Activated gamma-delta T cell treated with Interleukin-2 at 50 U/mL for 16 hours (primary cell): ENCODE measurements around the gene CAMSAP3.

ENCODE experiments used
- DNase-seq: peaks from one replicate; pipeline ENCODE4 v3.0.0-alpha.2; 2020

The CAMSAP3 gene

DNA sequence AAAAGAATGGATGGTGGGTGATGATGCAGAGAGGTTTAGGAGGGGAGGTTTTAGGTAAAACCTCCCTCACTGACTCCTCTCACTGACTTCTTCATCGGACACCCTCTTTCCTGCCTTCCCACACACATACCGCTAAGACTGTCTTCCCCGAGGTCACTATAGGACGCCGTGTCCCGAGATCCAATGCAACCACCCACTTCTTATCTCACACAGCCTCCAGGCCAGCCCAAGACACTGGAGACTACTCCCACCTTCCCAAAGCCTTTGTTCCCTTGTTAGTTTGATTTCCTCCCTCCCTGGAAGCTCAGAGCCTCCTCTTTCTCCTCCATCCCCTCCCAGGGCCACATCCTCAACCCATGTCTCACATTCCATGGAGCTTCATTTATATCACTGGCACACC, 16.5 kb upstream of the CAMSAP3 start:
- DNase-seq, result no peak

DNA sequence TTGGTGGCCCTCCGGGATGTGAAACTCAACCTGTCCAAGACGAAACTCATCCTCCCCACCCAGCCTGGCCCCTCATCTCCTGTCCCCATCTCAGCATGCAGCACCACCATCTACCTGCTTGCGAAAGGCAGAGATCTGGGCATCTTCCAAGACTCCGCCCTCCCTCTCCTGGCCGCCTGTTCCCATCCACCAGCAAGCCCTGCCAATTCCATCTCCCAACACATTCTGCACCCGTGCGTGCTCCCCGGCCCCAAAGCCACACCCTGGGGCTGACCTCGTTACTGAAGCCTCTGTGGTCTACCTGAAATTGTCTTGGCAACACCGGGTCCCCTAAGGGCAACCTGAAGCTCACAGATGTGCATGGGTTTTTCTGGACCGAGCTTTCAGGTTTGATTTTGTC, 13.2 kb upstream of the CAMSAP3 start:
- DNase-seq, result no peak

DNA sequence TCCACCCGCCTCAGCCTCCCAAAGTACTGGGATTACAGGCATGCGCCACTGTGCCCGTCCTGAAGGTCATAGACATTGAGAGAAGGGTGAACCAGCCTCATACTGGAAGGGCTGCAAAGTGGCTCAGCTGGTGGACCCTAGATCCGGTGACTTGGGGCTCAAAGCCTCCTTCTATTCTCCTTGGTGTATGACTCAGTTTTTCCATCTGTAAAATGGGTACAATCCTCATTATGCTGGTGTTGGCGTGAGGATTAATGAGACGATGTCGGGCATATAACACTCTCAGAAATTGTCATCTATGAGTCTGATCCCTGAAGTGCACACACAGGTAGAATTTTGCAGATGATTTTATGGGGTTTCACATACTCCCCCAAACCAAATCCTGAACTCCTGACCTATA, 5.8 kb upstream of the CAMSAP3 start:
- no peak for DNase-seq

DNA sequence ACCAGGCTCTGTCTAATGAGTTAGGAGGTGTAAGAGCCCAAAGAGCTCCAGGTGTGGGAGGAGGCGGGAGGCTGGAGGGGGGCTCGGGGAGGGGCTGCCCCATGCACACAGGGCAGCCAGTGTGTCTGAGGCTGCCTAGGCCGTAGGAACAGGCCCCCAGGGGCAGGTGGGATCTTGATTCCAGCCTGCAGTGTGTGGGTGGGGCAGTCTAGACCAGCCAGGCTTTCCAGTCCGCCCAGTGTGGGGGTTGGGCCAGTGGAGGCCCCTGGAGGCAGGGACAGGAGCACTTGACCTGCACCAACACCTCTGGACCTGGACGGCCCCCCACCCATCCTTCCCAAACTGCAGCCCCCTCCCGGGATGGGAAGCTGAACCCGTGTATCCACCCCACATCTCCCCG, 5.4 kb upstream of the CAMSAP3 start:
- no peak for DNase-seq

DNA sequence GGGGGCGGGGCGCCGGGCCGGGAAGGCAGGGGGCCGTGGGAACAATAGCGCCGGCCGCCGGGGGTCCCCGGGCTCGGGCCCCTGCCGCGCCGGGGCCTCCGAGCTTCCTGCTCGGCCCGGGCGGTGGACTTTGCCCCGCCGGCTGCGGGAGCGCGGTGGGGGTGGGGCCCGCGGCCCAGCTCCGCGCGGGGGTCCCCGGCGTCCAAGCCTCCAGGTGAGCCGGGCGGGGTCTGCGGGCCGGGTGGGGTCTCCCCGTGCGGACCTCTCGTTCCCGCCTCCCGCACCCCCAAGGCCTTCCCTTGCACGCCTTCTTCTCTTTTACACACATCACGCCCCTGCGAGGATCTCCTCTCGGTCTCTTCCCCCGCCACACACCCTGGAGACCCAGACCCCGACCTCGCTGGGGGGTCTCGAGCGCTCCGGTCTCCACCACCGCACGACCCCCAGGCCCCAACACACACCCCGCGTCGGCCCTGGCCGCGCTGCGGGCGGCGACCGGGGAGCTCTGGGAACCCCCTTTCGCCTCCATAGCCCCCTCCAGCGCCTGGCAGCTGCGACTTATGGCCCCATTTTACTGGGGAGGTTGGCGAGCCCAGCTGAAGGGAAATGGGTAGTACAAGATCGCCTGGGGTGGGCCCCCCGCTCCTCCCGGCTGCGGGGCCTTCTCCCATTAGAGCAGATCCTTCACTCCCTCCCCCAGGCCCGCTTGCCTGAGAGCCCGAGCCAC, 711 bp downstream of the CAMSAP3 start:
- no peak for DNase-seq

DNA sequence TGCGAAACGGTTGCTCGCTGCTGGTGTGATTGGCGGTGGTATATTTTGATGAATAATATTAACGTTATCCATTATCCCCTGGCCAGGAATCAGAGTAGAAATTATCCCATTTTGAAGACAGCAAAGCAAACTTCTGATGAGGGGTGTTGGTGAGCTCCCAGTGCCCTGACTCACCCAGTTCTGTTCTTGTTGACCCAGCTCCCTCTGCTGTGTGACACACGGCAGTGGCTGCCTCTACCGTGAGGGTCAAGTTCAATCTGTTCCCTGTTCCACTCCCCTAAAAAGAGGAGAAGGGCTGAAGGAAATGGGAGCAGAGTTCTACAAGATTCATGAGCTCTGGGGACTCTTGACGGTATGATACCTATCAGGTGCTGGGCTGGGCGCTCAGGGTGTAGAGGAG, 2.0 kb downstream of the CAMSAP3 start:
- no peak for DNase-seq

DNA sequence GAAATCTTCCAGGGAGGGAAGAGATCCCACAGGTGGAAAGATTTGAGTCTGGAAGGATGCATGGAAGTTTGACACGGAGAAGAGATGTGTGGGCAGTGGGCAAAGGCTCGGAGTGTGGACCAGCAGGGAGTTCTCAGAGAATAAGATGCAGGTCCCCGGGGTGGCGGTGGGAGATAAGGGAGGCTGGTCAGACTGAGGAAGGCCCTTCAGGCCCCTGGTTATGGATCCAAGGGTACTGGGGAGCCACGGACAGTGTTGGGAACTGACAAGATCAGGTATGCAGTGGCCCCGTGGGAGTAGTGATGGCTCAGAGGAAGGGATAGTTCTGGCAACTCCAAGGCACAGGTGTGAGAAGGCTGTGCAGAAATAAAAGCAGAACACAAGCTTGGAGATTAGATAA, 2.5 kb downstream of the CAMSAP3 start:
- DNase-seq, result no peak

DNA sequence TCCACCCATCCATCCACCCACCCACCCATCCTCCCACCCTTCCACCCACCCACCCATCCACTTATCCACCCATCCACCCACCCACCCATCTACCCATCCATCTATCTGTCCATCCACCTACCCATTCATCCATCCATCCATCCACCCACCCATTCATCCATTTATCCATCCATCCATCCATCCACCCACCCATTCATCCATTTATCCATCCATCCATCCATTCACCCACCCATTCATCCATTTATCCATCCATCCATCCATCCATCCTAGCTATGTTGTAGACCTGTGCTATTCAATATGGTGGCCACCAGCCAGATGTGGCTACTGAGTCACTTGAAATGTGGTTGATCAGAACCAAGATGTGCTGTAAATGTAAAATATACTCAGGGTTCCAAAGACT, 5.1 kb downstream of the CAMSAP3 start:
- no peak for DNase-seq

DNA sequence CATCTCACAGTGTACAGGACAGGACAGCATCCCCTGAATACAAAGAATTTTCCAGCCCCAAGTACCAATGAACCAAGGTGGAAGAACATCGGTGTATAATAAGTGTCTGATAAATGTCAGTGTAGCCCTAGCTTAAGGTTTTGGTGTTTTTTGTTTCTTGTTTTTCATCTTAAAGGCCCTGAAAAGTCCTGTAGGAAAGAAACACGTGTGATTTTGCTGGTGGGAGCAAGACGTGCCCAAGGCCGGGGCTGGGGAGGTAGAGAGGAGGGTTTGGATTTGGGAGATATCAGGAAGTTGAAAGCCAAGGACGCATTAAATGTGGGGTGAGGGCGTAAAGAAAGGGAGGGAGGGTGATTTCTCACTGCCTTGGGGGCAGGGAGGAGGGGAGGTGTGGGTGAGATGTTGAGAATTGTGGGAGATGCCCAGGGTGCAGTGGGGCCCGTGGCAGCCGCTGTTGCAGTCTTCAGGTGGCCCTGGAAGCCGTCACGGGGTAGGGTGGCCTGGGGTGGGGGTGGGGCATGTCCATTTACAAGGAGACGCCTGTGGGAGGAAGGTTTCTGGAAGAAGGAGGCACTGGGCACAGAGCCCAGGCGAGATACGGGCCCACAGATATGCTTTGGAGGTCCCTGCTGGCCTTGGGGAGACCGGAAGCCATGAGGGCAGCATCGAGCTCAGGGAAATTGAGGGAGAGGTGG, 6.7 kb downstream of the CAMSAP3 start:
- DNase-seq, result no peak

DNA sequence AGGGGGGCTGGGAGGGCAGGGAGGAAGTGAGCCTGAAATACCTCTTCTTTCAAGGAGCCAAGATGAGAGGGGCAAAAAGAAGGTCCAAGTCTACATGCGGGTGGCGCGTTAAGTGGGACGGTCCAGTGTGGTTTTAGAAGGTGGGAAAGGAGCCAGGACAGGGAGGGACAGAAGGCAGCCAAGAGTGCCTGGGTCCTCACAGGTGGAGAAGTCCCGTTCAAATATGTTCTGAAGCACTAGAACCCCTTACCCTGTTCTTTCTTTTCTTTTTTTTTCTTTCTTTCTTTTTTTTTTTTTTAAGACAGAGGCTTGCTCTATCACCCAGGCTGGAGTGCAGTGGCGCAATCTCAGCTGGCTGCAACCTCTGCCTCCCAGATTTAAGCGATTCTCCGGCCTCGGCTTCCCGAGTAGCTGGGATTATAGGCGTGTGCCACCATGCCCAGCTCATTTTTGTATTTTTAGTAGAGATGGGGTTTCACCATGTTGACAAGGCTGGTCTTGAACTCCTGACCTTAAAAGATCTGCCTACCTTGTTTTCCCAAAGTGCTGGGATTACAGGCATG, 7.4 kb downstream of the CAMSAP3 start:
- DNase-seq, result no peak

DNA sequence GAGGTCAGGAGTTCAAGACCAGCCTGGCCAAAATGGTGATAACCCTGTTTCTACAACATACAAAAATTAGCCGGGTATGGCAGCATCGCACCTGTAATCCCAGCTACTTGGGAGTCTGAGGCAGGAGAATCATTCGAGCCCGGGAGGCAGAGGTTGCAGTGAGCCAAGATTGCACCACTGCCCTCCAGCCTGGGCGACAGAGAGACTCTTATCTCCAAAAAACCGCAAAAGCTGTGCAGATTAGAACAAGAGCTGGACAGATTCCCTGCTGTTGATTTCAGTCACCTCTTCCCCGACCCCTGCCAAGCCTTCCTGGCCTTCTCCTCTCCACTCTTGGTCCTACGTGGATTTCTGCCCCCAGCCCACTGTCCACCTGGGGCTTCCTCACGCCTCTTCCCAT, 8.3 kb downstream of the CAMSAP3 start:
- no peak for DNase-seq

DNA sequence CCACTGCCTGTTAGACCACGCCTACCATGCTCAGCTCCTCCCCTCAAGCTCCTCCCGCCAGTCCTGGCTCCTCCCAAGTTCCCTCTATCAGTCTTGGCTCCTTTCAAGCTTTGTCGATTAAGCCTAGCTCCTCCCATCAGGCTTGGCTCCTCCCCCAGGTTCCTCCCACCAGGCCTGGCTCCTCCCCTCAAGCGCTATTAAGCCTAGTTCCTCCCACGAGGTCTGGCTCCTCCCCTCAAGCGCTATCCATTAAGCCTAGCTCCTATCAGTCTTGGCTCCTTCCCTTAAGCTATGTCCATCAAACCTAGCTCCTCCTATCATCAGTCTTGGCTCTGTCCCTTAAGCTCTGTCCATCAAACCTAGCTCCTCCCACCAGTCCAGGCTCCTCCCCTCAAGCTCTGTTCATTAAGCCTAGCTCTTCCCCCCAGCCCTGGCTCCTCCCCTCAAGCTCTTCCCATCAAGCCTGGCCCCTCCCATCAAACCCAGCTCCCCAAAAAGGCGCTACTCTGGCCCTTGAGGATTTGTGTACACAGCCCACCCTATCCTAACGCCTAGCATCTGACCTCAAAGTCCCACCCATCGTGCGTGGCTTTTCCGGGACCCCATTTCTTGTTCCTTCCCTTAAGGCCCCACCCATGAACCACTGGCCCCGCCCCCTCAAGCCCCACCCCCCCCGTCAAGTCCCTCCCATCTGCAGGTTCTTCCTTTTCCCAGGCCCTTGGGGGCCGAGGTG, 10.0 kb downstream of the CAMSAP3 start:
- DNase-seq, result no peak

DNA sequence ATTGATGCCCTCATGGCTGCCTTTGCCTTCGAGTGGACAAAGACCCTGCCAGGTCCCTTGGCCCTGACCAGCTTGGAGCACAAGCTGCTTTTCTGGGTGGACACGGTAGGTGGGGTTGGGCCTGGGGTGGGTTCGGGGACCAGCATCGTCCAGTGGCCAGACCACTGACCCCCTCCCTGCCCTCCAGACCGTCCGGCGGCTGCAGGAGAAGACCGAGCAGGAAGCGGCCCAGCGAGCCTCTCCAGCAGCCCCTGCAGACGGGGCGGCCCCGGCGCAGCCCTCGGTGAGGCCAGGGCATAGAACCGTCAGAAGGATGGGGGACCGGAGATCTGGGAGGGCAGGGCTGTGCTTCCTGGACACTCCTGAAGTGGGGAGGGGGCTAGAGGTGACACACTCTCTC, 10.6 kb downstream of the CAMSAP3 start:
- no peak for DNase-seq

DNA sequence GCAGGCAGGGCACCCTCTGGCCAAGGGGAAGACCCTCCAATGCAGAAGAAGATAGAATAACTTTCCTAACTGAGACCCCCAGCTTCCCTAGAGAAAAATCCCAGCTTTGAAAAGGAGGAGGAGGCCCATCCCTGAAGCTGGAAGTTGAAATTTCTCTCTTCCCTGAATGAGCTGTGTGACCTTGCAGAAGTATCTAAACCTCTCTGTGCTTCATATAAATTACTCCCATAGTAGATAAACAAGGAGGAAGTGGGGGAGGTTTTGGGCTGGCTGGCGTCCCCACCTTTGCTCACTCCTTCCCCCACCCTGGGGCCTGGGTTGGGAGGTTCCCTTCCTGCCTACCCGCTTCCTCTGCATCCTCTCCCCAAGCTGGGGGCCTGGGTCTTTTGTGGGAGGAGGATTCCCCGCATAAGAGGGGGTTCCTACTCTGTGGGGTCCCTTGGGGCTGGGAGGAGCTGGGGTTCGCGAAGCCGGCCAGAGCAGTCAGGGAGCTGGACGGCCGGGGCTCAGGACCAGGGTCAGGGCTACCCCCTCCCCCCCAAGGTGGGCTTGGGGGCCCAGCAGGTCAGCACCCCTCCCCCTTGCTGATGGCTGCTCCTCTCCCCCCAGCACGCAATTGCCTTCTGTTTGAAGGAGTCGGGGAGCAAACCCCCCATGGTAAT, 11.7 kb downstream of the CAMSAP3 start:
- no peak for DNase-seq

DNA sequence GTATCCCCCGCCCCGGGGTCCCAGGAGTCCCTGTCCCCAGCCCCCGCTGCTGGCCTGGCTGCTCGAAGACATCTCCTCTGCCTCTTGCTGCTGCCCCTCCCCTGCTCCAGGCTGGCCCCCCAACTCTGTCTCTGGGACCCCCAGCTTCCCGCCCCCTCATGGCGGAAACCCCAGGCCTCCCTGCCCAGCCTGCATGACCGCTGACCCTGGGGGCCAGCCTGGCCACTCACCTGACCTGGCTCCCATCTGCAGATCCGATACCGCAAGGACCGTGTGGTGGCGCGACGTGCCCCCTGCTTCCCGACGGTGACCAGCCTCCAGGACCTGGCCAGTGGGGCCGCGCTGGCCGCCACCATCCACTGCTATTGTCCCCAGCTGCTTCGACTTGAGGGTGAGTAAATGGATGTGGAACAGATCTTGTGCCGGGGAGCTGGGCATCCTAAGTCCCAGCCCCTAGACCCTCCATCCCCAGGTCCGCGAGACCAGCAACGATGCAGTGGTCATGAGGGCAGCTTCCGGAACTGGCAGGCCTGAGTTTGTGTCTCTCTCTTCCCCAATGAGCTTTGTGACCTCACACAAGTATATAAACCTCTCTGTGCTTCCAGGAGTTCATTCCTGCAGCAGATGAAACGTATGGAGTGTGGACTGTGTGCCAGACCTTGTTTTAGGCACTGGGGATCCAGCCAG, 12.4 kb downstream of the CAMSAP3 start:
- DNase-seq, result no peak

DNA sequence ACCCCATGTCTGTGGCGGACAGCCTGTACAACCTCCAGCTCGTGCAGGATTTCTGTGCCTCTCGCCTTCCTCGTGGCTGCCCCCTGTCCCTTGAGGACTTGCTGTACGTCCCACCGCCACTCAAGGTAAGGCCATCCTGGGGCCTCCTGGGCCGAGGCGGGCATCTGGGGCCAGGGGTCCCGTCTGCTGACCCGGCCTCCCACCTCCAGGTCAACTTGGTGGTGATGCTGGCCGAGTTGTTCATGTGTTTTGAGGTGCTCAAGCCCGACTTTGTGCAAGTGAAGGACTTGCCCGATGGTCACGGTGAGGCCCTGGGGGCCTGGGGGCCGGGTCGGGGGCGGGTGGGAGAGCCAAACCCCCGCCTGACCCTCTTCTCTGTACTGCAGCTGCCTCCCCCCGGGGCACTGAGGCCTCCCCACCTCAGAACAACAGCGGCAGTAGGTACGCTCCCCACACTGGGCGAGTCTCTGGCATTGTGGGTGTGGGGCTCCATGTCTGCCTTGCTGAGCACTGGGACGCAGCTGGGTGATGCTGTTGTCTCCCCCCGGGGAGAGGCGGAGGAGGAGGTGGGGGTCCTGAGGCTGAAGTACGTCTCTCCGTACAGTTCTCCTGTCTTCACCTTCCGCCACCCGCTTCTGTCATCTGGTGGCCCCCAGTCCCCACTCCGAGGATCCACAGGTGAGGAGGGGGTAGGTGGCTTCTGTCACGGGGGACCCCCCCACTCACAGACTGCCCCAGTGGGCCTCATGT, 15.0 kb downstream of the CAMSAP3 start:
- DNase-seq, result no peak

DNA sequence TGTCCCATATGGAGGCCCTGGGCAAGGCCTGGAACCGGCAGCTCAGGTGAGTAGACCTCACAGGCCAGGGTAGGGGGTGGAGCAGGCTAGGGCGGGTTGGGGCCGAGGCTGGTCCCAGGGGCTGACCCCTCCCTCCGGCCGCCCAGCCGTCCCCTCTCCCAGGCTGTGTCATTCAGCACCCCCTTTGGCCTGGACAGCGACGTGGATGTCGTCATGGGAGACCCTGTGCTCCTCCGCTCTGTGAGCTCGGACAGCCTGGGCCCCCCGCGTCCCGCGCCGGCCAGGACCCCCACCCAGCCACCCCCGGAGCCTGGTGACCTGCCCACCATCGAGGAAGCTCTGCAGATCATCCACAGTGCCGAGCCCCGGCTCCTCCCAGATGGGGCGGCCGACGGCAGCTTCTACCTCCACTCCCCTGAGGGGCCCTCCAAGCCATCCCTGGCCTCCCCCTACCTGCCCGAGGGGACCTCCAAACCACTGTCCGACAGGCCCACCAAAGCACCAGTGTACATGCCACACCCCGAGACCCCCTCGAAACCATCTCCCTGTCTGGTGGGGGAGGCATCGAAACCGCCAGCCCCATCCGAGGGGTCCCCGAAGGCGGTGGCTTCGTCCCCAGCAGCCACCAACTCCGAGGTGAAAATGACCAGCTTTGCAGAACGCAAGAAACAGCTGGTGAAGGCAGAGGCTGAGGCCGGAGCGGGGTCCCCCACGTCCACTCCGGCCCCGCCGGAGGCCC, 16.0 kb downstream of the CAMSAP3 start:
- no peak for DNase-seq

DNA sequence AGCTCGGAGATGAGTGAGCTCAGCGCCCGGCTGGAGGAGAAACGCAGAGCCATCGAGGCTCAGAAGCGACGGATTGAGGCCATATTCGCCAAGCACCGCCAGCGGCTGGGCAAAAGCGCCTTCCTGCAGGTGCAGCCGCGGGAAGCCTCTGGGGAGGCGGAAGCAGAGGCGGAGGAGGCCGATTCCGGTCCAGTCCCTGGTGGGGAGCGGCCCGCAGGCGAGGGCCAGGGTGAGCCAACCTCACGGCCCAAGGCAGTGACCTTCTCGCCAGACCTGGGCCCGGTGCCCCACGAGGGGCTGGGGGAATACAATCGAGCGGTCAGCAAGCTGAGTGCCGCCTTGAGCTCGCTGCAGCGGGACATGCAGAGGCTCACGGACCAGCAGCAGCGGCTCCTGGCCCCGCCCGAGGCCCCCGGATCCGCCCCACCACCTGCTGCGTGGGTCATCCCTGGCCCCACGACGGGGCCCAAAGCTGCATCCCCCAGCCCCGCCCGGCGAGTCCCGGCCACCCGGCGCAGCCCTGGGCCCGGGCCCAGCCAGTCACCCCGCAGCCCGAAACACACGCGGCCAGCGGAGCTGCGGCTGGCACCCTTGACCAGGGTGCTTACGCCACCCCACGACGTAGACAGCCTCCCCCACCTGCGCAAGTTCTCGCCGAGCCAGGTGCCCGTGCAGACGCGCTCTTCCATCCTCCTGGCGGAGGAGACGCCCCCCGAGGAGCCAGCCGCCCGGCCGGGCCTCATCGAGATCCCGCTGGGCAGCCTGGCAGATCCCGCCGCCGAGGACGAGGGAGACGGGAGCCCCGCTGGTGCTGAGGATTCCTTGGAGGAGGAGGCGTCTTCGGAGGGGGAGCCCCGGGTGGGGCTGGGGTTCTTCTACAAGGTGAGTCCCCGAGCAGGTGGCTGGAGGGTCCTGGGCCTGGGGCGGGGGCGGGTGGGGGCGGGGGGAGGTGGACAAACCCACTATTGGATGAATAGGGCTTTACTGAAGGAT, 16.9 kb downstream of the CAMSAP3 start:
- no peak for DNase-seq

DNA sequence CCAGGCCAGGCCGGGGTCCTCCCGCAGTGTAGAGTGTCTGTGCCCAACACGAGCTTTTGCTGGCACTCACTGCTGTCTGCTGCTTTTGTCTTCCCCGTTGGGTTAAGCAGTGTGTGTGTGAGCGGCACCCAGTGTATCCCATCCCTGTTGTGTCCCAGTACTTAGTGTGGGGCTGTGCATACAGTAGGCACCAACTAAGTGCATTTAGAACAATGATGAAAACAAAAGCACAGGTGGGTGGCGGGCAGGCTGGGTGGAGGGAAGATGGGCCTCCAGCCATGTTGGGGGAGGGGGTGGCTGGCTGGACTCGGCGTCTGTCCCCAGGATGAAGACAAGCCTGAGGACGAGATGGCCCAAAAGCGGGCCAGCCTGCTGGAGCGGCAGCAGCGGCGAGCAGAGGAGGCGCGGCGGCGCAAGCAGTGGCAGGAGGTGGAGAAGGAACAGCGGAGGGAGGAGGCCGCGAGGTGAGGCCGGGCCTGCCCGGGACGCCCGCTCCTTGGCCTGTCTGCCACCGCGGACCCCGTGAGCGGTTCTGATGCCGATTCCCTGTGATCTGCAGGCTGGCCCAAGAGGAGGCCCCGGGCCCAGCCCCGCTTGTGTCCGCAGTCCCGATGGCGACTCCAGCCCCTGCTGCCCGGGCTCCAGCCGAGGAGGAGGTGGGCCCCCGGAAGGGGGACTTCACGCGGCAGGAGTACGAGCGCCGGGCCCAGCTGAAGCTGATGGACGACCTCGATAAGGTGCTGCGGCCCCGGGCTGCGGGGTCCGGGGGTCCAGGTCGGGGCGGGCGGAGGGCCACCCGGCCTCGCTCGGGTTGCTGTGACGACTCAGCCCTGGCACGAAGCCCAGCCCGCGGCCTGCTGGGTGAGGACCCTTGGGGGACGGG, 19.4 kb downstream of the CAMSAP3 start:
- DNase-seq, result no peak
